DOHH2 (cell line): ENCODE measurements around the gene COL23A1.

ENCODE experiments used
- H3F3A ChIP-seq: fragments of 200-600 bp; sonication (generic), shearing (Covaris generic); 2 replicates; pipeline ENCODE4 v1.6.0; 2016; ENCODE audit warnings: antibody characterized with exemption, mild to moderate bottlenecking; ENCODE audit not compliant: control insufficient read depth, insufficient read depth
- H3K27ac ChIP-seq: fragments of 200-600 bp; sonication (generic); 2 replicates; pipeline ENCODE4 v1.5.1; 2014; ENCODE audit warnings: low read depth, mild to moderate bottlenecking, low read length, moderate library complexity
- H3K27me3 ChIP-seq: fragments of 200-600 bp; sonication (generic); 2 replicates; pipeline ENCODE4 v1.6.1; 2014; ENCODE audit warnings: mild to moderate bottlenecking, low read length, mixed read lengths; ENCODE audit not compliant: control insufficient read depth
- H3K36me3 ChIP-seq: fragments of 200-600 bp; sonication (generic); 2 replicates; pipeline ENCODE4 v1.6.1; 2014; ENCODE audit warnings: mild to moderate bottlenecking, low read length, moderate library complexity, mixed read lengths; ENCODE audit not compliant: control insufficient read depth
- H3K4me1 ChIP-seq: fragments of 200-600 bp; sonication (generic); 2 replicates; pipeline ENCODE4 v1.6.1; 2014; ENCODE audit warnings: mild to moderate bottlenecking, low read length, mixed read lengths; ENCODE audit not compliant: control insufficient read depth
- H3K4me2 ChIP-seq: fragments of 200-600 bp; sonication (generic); 2 replicates; pipeline ENCODE4 v1.6.0; 2014; ENCODE audit warnings: mild to moderate bottlenecking, low read length, moderate library complexity
- H3K4me3 ChIP-seq: fragments of 200-600 bp; sonication (generic); 2 replicates; pipeline ENCODE4 v1.5.1; 2014; ENCODE audit warnings: mild to moderate bottlenecking, low read length, mixed read lengths
- H3K79me2 ChIP-seq: fragments of 200-600 bp; sonication (generic); 2 replicates; pipeline ENCODE4 v1.6.1; 2014; ENCODE audit warnings: mild to moderate bottlenecking, low read length, mixed read lengths; ENCODE audit not compliant: control insufficient read depth
- H3K9me2 ChIP-seq: fragments of 200-600 bp; sonication (generic); replicated peaks from 2 replicates; pipeline ENCODE4 v1.6.1; 2014; ENCODE audit warnings: mild to moderate bottlenecking, low read length, mixed read lengths; ENCODE audit not compliant: control insufficient read depth
- H3K9me3 ChIP-seq: fragments of 200-600 bp; sonication (generic); 2 replicates; pipeline ENCODE4 v1.6.1; 2014; ENCODE audit warnings: antibody characterized with exemption, low read length, mixed read lengths; ENCODE audit not compliant: control insufficient read depth, insufficient read depth
- H4K20me1 ChIP-seq: fragments of 200-600 bp; sonication (generic); 2 replicates; pipeline ENCODE4 v1.6.0; 2014; ENCODE audit warnings: low read depth, mild to moderate bottlenecking, antibody characterized with exemption, low read length, moderate library complexity; ENCODE audit not compliant: control insufficient read depth, insufficient read depth
- EZH2phosphoT487 ChIP-seq: fragments of 200-600 bp; sonication (generic); IDR thresholded peaks from 2 replicates; pipeline ENCODE4 v1.6.1; 2017; ENCODE audit warnings: borderline replicate concordance, mild to moderate bottlenecking, antibody characterized with exemption, low read length, moderate library complexity, mixed read lengths
- TF ChIP-seq, protein P1 (sequence below): fragments of 200-600 bp; sonication (generic); IDR thresholded peaks from one replicate; pipeline ENCODE4 v1.5.1; 2014; ENCODE audit warnings: antibody characterized with exemption, mild to moderate bottlenecking, low read depth, low read length; ENCODE audit not compliant: poor library complexity, severe bottlenecking

Gene COL23A1

GRCh38 chr5:178360222-178360925 lies 229.8 kb downstream of the COL23A1 start:
- no peaks in the 10 kb centered on the region for H3K79me2 ChIP-seq
- no peak for TF ChIP-seq EZH2phosphoT487
- TF ChIP-seq, protein P1, sequence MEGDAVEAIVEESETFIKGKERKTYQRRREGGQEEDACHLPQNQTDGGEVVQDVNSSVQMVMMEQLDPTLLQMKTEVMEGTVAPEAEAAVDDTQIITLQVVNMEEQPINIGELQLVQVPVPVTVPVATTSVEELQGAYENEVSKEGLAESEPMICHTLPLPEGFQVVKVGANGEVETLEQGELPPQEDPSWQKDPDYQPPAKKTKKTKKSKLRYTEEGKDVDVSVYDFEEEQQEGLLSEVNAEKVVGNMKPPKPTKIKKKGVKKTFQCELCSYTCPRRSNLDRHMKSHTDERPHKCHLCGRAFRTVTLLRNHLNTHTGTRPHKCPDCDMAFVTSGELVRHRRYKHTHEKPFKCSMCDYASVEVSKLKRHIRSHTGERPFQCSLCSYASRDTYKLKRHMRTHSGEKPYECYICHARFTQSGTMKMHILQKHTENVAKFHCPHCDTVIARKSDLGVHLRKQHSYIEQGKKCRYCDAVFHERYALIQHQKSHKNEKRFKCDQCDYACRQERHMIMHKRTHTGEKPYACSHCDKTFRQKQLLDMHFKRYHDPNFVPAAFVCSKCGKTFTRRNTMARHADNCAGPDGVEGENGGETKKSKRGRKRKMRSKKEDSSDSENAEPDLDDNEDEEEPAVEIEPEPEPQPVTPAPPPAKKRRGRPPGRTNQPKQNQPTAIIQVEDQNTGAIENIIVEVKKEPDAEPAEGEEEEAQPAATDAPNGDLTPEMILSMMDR, result no peak
- peaks cover 2% of the 10 kb centered on the region; the same call in 1 of the 2 replicates for H3F3A ChIP-seq
- no peaks in the 10 kb centered on the region for H3K9me2 ChIP-seq
- H3K27ac ChIP-seq, result no peak overlapping the region
- peaks cover 3% of the 10 kb centered on the region; the same call in 1 of the 2 replicates for H3K27me3 ChIP-seq
- no peaks in the 10 kb centered on the region for H3K9me3 ChIP-seq
- H3K4me2 ChIP-seq, result no peak overlapping the region
- H3K36me3 ChIP-seq, result no peaks in the 10 kb centered on the region
- H3K4me3 ChIP-seq, result no peak overlapping the region
- H4K20me1 ChIP-seq, result no peaks in the 10 kb centered on the region
- H3K4me1 ChIP-seq, result no peaks in the 10 kb centered on the region

GRCh38 chr5:178359738-178360137 lies 230.5 kb downstream of the COL23A1 start:
- TF ChIP-seq, protein P1, result no peak
- no peak for TF ChIP-seq EZH2phosphoT487
- Histone ChIP-seq H3K9me3 (no peaks in the 10 kb centered on the region), H3K79me2 (no peaks in the 10 kb centered on the region), H3K27ac (no peak overlapping the region), H3K4me3 (no peak overlapping the region), H3K36me3 (no peaks in the 10 kb centered on the region), H3K4me1 (no peaks in the 10 kb centered on the region), H3K9me2 (no peaks in the 10 kb centered on the region), H3K4me2 (no peak overlapping the region), H4K20me1 (no peaks in the 10 kb centered on the region), H3F3A (peaks cover 2% of the 10 kb centered on the region; the same call in 1 of the 2 replicates), H3K27me3 (peaks cover 3% of the 10 kb centered on the region; the same call in 1 of the 2 replicates)

- TF ChIP-seq EZH2phosphoT487, result no peak
- no peak overlapping the region for H3K4me2 ChIP-seq
- H3K79me2 ChIP-seq, result no peaks in the 10 kb centered on the region
- H3K4me3 ChIP-seq, result no peak overlapping the region
- no peaks in the 10 kb centered on the region for H3K9me3 ChIP-seq
- no peaks in the 10 kb centered on the region for H3K9me2 ChIP-seq
- no peaks in the 10 kb centered on the region for H4K20me1 ChIP-seq
- H3K27ac ChIP-seq, result no peak overlapping the region
- no peaks in the 10 kb centered on the region for H3K4me1 ChIP-seq
- H3F3A ChIP-seq, result peaks cover 2% of the 10 kb centered on the region; the same call in 1 of the 2 replicates
- no peaks in the 10 kb centered on the region for H3K36me3 ChIP-seq
- peaks cover 3% of the 10 kb centered on the region; the same call in 1 of the 2 replicates for H3K27me3 ChIP-seq
These were observed 232.5 kb downstream of the COL23A1 start for GRCh38 chr5:178357678-178358077.

GRCh38 chr5:178357121-178357521 lies 233.1 kb downstream of the COL23A1 start:
- no peaks in the 10 kb centered on the region for H3K9me3 ChIP-seq
- H3K9me2 ChIP-seq, result no peaks in the 10 kb centered on the region
- no peak overlapping the region for H3K4me3 ChIP-seq
- TF ChIP-seq, protein P1, result no peak
- TF ChIP-seq EZH2phosphoT487, result no peak
- peaks cover 3% of the 10 kb centered on the region; the same call in 1 of the 2 replicates for H3K27me3 ChIP-seq
- no peaks in the 10 kb centered on the region for H3K36me3 ChIP-seq
- H4K20me1 ChIP-seq, result no peaks in the 10 kb centered on the region
- H3K79me2 ChIP-seq, result no peaks in the 10 kb centered on the region
- no peak overlapping the region for H3K27ac ChIP-seq
- H3K4me1 ChIP-seq, result no peaks in the 10 kb centered on the region
- no peak overlapping the region for H3K4me2 ChIP-seq
- H3F3A ChIP-seq, result peaks cover 2% of the 10 kb centered on the region; the same call in 1 of the 2 replicates
